H1 (cell line): ENCODE results near the gene COL21A1. TPM values are rescaled to one million over a fixed set of nuclear protein-coding genes. Genes with fewer than 3 reads are reported as not detected.

ENCODE experiments used
- BACH1 ChIP-seq: IDR thresholded peaks from 2 replicates; pipeline ENCODE4 v1.6.1; 2012; ENCODE audit warnings: low read length, improper control_type of control experiment
- CBX5 ChIP-seq: fragments of 300-800, 300-1000 bp; sonication (generic); IDR thresholded peaks from 2 replicates; pipeline ENCODE4 v1.7.1; 2016; ENCODE audit warnings: antibody characterized with exemption, low read length, low read depth
- CREB1 ChIP-seq: IDR thresholded peaks from 2 replicates; pipeline ENCODE4 v1.6.1; 2012; ENCODE audit warnings: inconsistent platforms
- EP300 ChIP-seq, 2 experiments: IDR thresholded peaks; 1 replicate in 1 of 2; 2 replicates in 1 of 2; pipeline ENCODE4 v1.6.1; 2011 to 2012; ENCODE audit warnings: low read depth in 2 of 2, low read length in 2 of 2, mild to moderate bottlenecking in 2 of 2, borderline replicate concordance in 1 of 2, inconsistent platforms in 1 of 2, moderate library complexity in 1 of 2
- KDM1A ChIP-seq: fragments of 200-600, 300-600 bp; sonication (generic); IDR thresholded peaks from 2 replicates; pipeline ENCODE4 v1.7.1; 2016; ENCODE audit warnings: mild to moderate bottlenecking, low read length, borderline replicate concordance
- MAFK ChIP-seq: IDR thresholded peaks from 2 replicates; pipeline ENCODE4 v1.6.1; 2012; ENCODE audit warnings: low read depth, mild to moderate bottlenecking, improper control_type of control experiment, low read length
- NANOG ChIP-seq: IDR thresholded peaks from 2 replicates; pipeline ENCODE4 v1.6.1; 2011; ENCODE audit warnings: low read length, low read depth, mild to moderate bottlenecking, inconsistent platforms; ENCODE audit not compliant: insufficient read depth, poor library complexity, severe bottlenecking
- NRF1 ChIP-seq: IDR thresholded peaks from 2 replicates; pipeline ENCODE4 v1.6.1; 2011; ENCODE audit warnings: mild to moderate bottlenecking, low read depth, low read length, improper control_type of control experiment
- SIN3A ChIP-seq, 2 experiments: IDR thresholded peaks in 1 of 2; conservative IDR thresholded peaks in 1 of 2; 2 replicates each; pipeline ENCODE4 v1.6.1; 2011 to 2012; ENCODE audit warnings: low read length in 2 of 2, improper control_type of control experiment in 1 of 2, low read depth in 1 of 2, mild to moderate bottlenecking in 1 of 2
- SP1 ChIP-seq: IDR thresholded peaks from 2 replicates; pipeline ENCODE4 v1.6.1; 2011; ENCODE audit warnings: low read depth, low read length
- polyA plus RNA-seq, 7 experiments: library from polyadenylated mRNA; depleted of rRNA in 3 of 7; stranded (reverse) in 5 of 7; unstranded in 2 of 7; fragments of >200 nt in 5 of 7; fragments of 200-250 nt in 2 of 7; gene quantifications; 1 replicate in 5 of 7; 2 replicates in 1 of 7; 4 replicates in 1 of 7; pipeline versions ENCODE4 v1.2.1 to v1.2.3, GENCODE V29; 2011 to 2013; ENCODE audit warnings: missing spikeins in 2 of 7, mixed read lengths in 2 of 7
- total RNA-seq: library from RNA; stranded (reverse); fragmentation: NEBNext Ultra II Directional; extraction: Animal tissue kit (Norgen Biotek cat#: 25700); gene quantifications from 2 replicates; pipeline ENCODE4 v1.2.1, GENCODE V29; 2021
- TF ChIP-seq, protein P1 (sequence below): fragments of 300-600 bp; sonication (generic); IDR thresholded peaks from 2 replicates; pipeline ENCODE4 v1.7.1; 2012; ENCODE audit warnings: low read length, moderate library complexity, mild to moderate bottlenecking, inconsistent platforms; ENCODE audit not compliant: insufficient replicate concordance
- TF ChIP-seq, protein P2 (sequence below): IDR thresholded peaks from 2 replicates; pipeline ENCODE4 v1.6.1; 2012; ENCODE audit warnings: inconsistent platforms

Gene COL21A1
- total and polyA plus RNA-seq, 2 of the 8 experiments (the other 6 are each of a cell fraction or from before 2014, with no cell fraction given): 1.6 to 3.4 TPM

DNA sequence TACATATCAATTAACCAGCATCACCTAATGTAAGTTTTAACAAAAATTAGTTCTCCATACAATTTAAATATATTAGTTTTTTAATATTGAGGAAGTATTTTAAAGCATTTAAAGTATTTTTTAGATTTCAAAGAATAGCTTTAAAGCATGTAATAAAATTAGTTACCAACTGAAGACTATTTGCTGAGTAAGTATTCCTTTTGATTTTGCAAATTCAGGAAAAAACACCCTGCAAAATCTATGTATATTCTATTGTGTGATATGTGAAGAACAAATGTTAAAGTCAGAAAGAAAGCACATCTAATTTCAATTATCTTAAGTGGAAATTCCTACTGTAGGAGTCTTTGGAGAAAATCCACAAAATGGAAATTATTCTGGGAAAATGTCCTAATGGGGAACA lies 107.3 kb downstream of the COL21A1 start (continued):
- TF ChIP-seq, protein P1, sequence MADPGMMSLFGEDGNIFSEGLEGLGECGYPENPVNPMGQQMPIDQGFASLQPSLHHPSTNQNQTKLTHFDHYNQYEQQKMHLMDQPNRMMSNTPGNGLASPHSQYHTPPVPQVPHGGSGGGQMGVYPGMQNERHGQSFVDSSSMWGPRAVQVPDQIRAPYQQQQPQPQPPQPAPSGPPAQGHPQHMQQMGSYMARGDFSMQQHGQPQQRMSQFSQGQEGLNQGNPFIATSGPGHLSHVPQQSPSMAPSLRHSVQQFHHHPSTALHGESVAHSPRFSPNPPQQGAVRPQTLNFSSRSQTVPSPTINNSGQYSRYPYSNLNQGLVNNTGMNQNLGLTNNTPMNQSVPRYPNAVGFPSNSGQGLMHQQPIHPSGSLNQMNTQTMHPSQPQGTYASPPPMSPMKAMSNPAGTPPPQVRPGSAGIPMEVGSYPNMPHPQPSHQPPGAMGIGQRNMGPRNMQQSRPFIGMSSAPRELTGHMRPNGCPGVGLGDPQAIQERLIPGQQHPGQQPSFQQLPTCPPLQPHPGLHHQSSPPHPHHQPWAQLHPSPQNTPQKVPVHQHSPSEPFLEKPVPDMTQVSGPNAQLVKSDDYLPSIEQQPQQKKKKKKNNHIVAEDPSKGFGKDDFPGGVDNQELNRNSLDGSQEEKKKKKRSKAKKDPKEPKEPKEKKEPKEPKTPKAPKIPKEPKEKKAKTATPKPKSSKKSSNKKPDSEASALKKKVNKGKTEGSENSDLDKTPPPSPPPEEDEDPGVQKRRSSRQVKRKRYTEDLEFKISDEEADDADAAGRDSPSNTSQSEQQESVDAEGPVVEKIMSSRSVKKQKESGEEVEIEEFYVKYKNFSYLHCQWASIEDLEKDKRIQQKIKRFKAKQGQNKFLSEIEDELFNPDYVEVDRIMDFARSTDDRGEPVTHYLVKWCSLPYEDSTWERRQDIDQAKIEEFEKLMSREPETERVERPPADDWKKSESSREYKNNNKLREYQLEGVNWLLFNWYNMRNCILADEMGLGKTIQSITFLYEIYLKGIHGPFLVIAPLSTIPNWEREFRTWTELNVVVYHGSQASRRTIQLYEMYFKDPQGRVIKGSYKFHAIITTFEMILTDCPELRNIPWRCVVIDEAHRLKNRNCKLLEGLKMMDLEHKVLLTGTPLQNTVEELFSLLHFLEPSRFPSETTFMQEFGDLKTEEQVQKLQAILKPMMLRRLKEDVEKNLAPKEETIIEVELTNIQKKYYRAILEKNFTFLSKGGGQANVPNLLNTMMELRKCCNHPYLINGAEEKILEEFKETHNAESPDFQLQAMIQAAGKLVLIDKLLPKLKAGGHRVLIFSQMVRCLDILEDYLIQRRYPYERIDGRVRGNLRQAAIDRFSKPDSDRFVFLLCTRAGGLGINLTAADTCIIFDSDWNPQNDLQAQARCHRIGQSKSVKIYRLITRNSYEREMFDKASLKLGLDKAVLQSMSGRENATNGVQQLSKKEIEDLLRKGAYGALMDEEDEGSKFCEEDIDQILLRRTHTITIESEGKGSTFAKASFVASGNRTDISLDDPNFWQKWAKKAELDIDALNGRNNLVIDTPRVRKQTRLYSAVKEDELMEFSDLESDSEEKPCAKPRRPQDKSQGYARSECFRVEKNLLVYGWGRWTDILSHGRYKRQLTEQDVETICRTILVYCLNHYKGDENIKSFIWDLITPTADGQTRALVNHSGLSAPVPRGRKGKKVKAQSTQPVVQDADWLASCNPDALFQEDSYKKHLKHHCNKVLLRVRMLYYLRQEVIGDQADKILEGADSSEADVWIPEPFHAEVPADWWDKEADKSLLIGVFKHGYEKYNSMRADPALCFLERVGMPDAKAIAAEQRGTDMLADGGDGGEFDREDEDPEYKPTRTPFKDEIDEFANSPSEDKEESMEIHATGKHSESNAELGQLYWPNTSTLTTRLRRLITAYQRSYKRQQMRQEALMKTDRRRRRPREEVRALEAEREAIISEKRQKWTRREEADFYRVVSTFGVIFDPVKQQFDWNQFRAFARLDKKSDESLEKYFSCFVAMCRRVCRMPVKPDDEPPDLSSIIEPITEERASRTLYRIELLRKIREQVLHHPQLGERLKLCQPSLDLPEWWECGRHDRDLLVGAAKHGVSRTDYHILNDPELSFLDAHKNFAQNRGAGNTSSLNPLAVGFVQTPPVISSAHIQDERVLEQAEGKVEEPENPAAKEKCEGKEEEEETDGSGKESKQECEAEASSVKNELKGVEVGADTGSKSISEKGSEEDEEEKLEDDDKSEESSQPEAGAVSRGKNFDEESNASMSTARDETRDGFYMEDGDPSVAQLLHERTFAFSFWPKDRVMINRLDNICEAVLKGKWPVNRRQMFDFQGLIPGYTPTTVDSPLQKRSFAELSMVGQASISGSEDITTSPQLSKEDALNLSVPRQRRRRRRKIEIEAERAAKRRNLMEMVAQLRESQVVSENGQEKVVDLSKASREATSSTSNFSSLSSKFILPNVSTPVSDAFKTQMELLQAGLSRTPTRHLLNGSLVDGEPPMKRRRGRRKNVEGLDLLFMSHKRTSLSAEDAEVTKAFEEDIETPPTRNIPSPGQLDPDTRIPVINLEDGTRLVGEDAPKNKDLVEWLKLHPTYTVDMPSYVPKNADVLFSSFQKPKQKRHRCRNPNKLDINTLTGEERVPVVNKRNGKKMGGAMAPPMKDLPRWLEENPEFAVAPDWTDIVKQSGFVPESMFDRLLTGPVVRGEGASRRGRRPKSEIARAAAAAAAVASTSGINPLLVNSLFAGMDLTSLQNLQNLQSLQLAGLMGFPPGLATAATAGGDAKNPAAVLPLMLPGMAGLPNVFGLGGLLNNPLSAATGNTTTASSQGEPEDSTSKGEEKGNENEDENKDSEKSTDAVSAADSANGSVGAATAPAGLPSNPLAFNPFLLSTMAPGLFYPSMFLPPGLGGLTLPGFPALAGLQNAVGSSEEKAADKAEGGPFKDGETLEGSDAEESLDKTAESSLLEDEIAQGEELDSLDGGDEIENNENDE: no peak
- TF ChIP-seq KDM1A (no peak), CBX5 (no peak), MAFK (no peak), NRF1 (no peak), EP300 (IDR thresholded peaks at IDR 0.05; ENCODE audit: borderline replicate concordance in 1 of 2, low read depth in 2 of 2, low read length in 2 of 2) (no peak), BACH1 (no peak), NANOG (no peak), CREB1 (no peak), SP1 (no peak), SIN3A (conservative IDR thresholded peaks at IDR 0.05 in 1 of 2, IDR thresholded peaks at IDR 0.05 in 1 of 2; ENCODE audit: low read depth in 1 of 2, low read length in 2 of 2) (no peak)
- TF ChIP-seq, protein P2, sequence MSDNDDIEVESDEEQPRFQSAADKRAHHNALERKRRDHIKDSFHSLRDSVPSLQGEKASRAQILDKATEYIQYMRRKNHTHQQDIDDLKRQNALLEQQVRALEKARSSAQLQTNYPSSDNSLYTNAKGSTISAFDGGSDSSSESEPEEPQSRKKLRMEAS: no peak
